Left colon (tissue), 2 donors: ENCODE measurements around the gene IL10. TPM values are rescaled to one million over a fixed set of nuclear protein-coding genes. Genes with fewer than 3 reads are reported as not detected.

Experiments
- ATAC-seq: fragments of 200-7000 bp; cut with Tn5 transposase; one replicate; pipeline ENCODE4 v1.9.1; 2020; ENCODE audit warnings: mild to moderate bottlenecking, moderate library complexity
- DNase-seq, 2 donors: peaks; one replicate each; pipeline ENCODE4 v3.0.0-alpha.2; 2020
- intact Hi-C, 2 donors: fragments of 100-400 bp; cut with DNase I in 1 of 2; cut with micrococcal nuclease in 1 of 2; formaldehyde crosslinking; loops; one replicate each; pipeline versions ENCODE4 v1.11.2 to v1.14.0; 2022; cut with DNase I, micrococcal nuclease
- long read RNA-seq: library from polyadenylated mRNA; unstranded; transcript quantifications from one replicate; pipeline ENCODE4 v2.0.0, GENCODE V29; 2021
- total RNA-seq, 2 donors: library from RNA; stranded (reverse); fragmentation: NEBNext Ultra II Directional; extraction: Animal tissue kit (Norgen Biotek cat#: 25700); gene quantifications; one replicate each; pipeline ENCODE4 v1.2.1, GENCODE V29; 2021
- donor health status: DM: no; HTN: no; CAD: no.
- donor health status: DM: yes; HTN: yes; CAD: no.

Gene IL10
- total RNA-seq: 1 to 10 TPM; 1.1 to 1.5 TPM
- long read RNA-seq: 0 reads

DNA sequence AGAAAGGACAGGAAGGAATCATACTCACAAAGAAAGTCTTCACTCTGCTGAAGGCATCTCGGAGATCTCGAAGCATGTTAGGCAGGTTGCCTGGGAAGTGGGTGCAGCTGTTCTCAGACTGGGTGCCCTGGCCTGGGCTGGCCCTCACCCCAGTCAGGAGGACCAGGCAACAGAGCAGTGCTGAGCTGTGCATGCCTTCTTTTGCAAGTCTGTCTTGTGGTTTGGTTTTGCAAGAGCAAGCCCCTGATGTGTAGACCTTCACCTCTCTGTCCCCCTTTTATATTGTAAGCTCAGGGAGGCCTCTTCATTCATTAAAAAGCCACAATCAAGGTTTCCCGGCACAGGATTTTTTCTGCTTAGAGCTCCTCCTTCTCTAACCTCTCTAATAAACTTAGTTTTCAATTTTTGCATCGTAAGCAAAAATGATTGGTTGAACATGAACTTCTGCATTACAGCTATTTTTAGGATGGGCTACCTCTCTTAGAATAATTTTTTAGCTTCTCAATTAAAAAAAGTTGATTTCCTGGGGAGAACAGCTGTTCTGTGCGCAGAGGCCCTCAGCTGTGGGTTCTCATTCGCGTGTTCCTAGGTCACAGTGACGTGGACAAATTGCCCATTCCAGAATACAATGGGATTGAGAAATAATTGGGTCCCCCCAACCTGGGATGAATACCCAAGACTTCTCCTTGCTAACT, at the start of gene IL10:
TSS of gene IL10 (minus strand) at position 252 of the 695 bp plus-strand sequence. CDS start at position 193, 59 bp downstream.
- ATAC-seq (no peak), DNase-seq (no peak)
- intact Hi-C loops: no loop called here

DNA sequence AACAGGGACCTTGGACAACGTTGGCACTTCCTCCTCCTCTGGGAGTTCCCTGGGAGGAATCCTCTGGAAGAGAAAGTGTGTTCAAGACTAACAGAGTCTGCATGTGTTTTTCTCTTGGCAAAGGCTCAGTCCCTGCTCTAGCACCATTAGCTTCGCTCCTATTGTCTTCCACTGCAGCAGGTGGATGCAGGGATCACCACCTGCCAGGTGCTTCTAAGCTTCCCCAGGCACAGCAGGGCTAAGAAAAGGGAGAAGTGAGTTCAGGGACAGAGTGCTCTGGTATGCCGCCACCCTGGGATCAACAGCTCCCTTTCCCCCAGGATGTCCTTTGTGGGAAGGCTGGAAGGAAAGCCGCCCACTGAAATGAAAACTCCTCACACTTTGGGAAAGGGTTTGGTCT, 49.2 kb upstream of the IL10 start:
- ATAC-seq: no peak
- DNase-seq: no peak
- intact Hi-C loops: no loop called here

DNA sequence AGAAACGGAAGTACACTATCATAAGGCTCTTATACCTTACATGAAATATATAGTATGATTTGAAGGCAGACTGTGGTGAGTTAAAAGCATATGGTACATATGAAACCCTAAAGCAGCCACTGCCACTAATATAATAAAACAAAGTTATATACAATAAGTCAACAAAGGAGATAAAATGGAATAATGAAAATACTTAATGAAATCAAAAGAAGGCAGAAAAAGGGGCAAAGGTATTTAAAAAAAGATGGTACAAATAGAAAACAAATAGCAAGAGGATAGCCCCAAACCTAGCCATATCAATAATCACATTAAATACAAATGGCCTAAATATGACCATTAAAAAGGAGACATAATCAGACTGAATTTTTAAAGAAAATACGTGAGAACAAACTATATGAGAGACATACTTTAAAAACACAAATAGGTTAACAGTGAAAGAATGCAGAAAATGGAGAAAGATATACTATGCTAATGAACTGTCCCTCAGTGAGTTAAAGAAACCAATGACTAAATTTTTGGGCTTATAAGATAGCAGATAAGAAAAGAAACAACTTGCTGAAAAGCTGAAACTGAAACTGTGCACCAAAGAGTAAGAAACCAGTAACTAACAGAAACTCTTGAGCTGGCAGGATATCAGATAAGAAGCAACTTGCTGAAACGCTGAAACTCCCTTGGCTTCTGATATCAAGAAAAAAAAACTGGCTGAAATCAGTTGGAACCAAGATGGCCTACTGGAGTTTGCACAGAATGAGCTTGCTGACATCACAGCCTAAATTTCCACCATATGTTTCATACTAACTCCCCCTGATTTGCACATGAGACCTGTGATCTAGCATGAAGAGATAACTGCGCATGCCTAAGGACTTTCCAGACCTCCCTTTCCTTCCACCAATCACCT, 44.3 kb upstream of the IL10 start:
- DNase-seq (no peak), ATAC-seq (no peak)
- intact Hi-C loops: no loop called here

DNA sequence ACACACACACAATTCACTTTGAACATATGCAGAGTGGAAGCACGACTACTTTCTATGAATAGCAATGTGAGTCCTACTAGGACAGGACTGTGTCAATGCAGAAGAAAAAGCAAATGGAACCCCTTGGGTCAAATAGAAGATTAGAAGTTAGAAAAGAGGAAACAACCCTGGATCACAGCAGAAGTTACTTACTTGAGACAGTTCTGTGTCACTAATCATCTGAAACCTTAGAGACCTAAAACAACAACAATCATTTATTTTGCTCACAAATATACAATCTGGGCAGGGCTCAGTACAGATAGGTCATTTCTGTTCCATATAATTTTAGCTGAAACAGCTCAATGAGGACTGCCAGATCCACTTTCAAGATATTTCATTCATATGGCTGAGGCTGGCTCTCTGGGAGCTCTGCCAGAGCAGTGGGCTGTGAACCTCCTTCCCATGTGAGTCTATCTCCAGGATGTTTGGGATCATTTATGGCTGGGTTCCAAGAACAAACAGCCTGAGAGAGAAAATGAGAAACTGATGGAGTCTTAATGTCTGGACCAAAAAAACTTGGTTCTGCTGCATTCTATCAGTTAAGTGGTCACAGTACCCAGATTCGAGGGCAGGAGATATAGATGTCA, 42.5 kb upstream of the IL10 start:
- DNase-seq: no peak
- ATAC-seq: no peak
- intact Hi-C loops: no loop called here

DNA sequence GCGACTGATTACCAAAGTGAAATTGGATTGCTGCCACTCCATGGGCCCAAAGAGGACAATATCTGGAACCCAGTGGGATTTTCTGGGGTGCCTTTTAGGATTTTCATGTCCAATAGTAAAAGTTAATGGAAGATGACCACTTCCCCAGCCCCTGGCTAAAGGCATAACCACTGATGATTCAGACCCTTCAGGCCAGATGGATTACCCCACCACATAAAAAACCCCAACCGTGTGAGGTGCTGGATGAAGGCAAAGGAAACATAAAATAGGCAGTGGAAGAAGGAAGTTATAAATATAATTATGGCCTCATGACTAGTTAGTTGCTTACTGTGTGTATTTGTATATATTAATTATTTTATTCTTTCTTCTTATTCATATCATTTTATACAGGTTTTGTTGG, 40.2 kb upstream of the IL10 start:
- ATAC-seq: no peak
- DNase-seq: no peak
- intact Hi-C loops: no loop called here

DNA sequence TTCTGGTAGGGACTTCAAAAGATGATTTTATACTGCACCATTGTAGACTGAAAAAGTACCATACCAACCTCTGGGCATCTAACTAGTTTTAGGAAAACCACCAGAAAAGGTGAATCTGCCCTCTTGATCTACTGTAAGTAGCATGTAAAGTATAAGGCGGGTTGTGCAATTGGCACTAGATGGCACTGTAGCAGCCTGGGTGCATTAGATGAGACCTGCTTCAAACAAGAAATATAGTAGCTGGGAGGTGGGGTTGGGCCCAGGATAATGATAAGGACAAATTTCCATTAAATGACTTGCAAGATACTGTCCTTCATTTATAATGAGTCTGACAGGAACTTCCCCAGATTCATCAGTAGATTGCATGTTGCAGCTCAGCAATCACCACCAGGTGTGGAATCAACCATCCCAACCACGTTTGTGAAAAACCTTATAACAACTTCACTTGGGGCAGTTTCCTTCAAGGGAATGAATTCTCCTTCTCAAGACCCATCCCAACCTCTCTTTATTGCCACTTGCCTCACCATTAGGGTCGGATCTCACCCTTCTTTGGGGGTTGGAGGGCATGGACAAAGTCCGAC, 37.3 kb upstream of the IL10 start:
- ATAC-seq: peak; percentile 67
- DNase-seq: peak in 1 of 2 donors; percentile 36
- intact Hi-C loops: loop anchor here in 1 of 2 donors (10.0 kb wide), 1 partner anchor 155 kb away; no protein-coding TSS in a partner anchor

DNA sequence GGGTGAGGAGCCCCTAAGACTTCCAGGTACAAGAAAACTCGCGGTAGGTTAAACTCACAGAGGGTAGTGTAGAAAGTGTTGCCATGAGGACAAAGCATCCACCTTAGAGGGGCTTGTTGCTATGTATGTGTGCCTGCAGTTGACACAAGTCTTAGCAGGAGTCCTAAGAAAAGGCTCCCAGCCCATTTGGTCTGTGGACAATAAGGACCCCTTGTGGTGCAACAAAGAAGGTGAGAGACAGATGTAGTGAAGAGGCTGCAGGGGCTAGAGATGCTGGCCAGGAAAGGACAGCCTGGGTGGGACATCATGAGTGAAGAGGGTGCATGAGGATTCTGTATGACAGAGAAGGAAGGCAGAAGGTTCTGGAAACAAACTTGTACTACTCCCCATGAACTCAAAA, 36.3 kb upstream of the IL10 start:
- DNase-seq (no peak), ATAC-seq (no peak)
- intact Hi-C loops: loop anchor here in 1 of 2 donors (10.0 kb wide), 1 partner anchor 154 kb away; no protein-coding TSS in a partner anchor

DNA sequence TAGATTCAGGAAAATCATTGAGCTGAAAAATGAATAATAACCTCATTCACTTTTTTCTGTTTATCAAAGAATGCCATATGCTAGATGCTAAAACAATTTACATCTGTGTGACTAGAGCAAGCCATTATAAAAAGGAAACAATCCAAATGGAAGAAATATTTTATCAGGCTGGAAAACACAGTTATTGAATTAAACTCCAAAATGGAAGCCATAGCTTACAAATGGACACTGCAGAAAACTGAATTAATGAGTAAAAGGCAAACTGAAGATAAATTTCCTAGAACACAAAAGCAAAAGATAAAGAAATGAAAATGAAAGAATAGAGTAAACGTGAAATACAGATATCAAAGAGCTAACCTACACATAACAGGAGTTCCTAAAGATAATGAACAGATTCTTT, 33.1 kb upstream of the IL10 start:
- intact Hi-C loops: loop anchor here in 1 of 2 donors (10.0 kb wide), 1 partner anchor 151 kb away; no protein-coding TSS in a partner anchor
- no peak for DNase-seq
- ATAC-seq: no peak

DNA sequence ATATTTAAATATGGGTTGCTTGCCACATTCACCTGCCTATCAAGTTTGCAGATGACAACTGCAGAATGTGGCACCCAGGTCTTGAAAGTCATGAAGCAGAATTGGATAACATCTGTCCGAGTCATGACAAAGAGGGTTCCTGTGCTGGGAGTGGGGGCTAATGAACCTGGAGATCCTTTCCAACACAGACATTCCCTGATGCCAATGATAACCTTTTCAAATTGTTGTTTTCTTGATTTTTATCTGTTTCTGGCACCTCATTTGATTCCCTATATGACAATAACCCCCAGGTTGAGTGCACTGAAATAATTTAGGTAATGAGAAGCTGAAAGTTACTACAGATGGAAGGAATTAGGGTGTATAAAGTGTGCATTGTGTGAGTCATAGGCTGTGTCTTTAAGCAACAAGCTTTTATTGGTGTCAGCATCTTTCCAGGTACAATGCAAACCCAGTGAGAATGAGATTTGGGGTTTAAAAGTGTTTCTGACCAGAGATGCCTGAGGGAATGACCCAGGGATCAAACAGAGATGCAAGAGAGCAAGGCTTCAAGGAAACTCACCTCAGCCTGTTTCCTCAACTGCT, 32.0 kb upstream of the IL10 start:
- DNase-seq (no peak), ATAC-seq (no peak)
- intact Hi-C loops: loop anchor here in 1 of 2 donors (10.0 kb wide), 1 partner anchor 149 kb away; no protein-coding TSS in a partner anchor

DNA sequence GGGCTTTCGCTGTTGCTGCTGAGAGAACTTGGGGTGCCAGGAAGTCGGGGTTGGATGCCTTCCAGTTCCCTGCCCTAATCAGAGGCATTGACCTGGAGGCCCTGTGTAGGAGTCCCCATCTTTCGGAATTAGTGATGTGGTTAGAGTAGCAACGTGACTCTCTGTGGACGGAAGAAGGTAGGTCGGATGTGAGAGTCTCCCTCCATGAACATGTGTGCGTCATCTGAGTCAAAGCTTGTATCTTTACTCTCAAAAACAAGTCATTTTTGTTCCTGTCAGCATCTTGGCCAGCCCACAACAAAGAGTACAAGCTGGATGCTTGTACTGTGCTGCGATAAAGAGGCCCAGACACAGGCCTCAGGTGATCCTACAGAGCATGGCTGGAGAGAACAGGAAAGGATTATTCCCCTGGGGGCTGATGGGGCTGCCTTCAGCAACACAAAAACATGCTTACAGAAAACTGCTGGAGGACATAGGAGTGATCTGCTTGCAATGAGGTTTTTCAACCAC, 31.0 kb upstream of the IL10 start:
- intact Hi-C loops: loop anchor here in 1 of 2 donors (10.0 kb wide), 1 partner anchor 148 kb away; no protein-coding TSS in a partner anchor
- peak in 1 of 2 donors; percentile 17 for DNase-seq
- ATAC-seq: peak; percentile 35

DNA sequence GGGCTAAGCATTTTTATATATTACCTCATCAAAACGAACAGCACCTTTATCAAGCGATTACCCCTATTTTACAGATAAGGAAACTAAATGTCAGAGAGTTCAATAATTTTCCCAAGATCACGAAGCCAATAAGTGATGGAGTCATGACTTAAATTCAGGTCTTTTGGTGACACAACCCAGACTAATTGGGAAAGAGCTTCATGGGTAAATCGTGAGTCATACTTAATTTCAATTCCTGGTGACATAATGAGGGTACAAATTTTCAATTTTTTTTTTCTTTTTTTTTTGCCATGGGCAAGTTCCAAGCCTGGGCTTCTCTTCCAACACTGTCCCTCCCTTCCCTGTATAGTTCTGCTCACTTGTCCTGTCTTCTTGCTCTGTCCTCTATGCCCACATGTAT, 30.1 kb upstream of the IL10 start:
- DNase-seq: no peak
- intact Hi-C loops: loop anchor here in 1 of 2 donors (10.0 kb wide), 1 partner anchor 148 kb away; no protein-coding TSS in a partner anchor
- ATAC-seq: no peak

DNA sequence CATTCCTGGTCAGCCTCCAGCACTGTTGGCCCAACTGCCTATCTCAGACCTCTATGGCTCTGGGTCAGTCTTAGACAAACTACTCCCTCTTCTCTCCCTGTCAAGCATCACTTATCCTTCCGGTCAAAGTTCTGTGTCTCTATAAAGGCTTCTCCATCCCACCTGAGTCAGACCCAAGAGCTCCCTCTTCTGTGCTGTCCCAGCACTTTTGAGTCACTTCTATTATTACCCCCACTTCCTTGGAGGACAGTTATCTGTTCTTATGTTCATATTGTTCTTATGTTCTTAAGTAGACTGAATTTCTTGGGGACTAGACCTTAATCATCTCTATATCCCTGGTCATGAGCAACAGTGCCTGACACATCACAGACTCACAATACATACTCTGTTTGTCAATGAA, 29.2 kb upstream of the IL10 start:
- DNase-seq (no peak), ATAC-seq (no peak)
- intact Hi-C loops: loop anchor here in 1 of 2 donors (10.0 kb wide), 1 partner anchor 147 kb away; no protein-coding TSS in a partner anchor

DNA sequence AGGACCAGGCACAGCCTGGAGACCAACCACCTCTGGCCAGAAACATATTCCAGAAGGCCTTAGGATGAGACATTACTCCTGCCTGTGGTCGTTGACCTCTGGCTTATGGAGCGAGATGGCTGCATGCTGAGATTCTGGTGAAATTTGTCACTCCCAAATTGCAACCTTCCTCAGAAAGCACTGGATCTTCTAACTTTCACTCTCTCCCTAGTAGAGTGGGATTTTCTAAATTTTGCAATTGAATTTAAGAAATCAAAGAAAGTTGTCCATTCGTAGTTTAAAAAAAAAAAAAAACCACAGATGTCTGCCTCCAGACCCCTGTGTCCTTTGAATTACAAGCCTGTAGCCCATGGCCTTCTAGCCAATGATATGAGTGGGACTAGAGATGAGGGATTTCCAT, 28.6 kb upstream of the IL10 start:
- intact Hi-C loops: loop anchor here in 1 of 2 donors (10.0 kb wide), 1 partner anchor 146 kb away; no protein-coding TSS in a partner anchor
- no peak for ATAC-seq
- DNase-seq: no peak

DNA sequence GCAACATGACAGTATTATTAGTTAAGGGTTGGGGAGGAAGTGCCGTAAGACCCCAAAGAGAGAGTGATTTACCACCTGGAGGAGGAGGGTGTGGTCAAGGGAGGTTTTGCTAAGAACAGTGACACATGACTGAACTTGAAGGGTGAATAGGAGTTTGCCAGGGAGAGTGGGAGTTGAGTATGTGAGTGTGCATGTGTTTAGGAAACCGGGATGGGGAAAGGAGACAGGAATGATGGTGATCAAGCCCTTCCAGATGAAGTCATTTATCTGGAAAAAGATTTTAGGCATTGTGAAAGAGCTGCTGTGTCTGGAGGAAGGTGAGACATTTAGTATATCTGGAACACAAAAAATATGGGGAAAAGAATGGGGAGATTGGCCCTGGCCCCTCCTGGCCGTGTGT, 28.1 kb upstream of the IL10 start:
- no peak for DNase-seq
- ATAC-seq: no peak
- intact Hi-C loops: loop anchor here in 1 of 2 donors (10.0 kb wide), 1 partner anchor 146 kb away; no protein-coding TSS in a partner anchor

DNA sequence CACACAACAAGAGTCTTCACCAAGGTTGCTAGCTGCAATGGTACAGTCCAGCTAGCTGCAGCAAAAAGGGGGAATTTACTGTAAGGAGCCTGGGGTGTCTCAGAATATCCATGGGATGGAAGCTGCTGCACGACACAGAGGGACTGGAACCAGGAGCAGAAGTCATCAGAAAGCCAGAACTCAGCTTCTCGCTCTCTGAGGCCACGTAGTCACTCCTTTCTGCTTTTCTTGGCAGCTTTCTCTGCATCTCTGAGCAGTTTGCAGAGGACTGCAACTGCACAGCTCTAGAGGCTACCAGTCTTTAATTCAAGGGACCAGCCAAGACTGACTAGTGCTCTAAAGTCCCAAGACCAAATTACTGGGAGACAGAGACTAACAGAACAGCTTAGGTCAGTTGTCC, 27.0 kb upstream of the IL10 start:
- no peak for DNase-seq
- intact Hi-C loops: no loop called here
- no peak for ATAC-seq

DNA sequence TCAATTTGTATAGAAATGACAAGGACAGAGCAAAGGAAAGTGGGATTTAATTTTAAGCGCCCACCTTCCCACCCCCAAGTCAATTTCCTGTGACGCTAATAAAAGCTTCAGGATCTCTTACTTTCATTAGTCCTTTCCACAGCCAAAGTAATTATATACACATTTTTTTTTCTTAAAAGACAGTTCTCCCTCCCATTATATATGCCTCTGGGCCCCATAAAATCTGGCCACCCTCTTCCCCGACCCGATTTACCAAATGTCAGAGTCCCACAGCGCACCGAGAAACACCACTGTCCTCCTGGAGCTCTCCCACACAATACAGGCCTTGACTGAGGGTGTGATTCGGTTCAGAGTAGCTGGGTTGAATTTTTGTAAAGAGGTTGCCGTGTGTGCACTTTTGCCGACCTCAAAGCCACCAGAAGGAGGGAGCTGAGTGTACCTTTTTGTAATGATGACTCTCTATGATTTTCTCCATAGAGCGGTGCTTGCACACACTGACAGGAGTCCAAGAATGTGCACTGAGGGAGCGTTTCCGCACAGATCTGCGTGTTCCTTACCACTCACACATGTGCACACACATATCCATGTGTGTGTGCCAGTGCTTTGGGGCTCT, 26.2 kb upstream of the IL10 start:
- intact Hi-C loops: no loop called here
- ATAC-seq: no peak
- DNase-seq: no peak

DNA sequence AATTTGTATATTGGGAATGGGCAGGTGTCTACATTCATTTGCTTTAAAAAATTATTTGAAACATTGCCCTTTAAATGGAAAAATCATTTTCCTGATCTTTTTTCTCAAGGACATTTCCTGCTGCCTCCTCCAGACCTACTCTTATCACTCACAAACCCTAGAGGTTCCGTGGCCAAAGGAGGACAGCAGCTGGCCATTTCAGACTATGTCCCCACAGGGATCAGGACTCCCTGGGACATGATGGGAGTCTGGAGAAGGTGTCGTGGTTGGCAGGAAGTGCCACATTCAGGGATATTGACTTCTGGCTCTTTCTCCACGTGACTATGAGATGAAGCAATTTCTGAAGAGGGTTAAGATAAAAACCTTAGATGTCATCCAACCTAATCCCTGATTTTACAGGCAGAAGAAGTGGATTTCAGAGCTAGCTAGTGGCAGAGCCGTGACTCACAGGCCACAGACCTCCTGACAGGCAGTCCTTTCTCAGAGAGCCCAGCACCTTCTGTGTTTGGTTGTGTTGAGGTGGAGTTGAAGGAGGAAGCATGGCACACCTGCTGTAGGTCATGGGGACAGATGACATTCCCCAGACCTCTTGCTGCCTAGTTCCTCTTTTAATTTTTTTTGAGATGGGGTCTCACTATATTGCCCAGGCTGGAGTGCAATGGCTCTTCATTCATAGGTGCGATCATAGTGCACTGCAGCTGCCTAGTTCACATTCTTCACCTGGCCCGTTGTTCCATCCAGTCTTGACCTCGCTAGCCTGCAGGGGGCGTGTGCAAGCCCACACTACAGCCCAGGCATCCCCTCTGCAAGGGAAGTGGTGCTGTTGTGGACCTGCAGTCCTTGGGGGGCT, 25.5 kb upstream of the IL10 start:
- intact Hi-C loops: no loop called here
- ATAC-seq: peak; percentile 48
- DNase-seq: peak in 1 of 2 donors; percentile 42
